ENCODE measurements around the gene STX5. TPM values are rescaled to one million over a fixed set of nuclear protein-coding genes. Genes with fewer than 3 reads are reported as not detected.

The STX5 gene
- total RNA-seq, 2 donors from 2014 or later: 20.1 to 23.6 TPM

DNA sequence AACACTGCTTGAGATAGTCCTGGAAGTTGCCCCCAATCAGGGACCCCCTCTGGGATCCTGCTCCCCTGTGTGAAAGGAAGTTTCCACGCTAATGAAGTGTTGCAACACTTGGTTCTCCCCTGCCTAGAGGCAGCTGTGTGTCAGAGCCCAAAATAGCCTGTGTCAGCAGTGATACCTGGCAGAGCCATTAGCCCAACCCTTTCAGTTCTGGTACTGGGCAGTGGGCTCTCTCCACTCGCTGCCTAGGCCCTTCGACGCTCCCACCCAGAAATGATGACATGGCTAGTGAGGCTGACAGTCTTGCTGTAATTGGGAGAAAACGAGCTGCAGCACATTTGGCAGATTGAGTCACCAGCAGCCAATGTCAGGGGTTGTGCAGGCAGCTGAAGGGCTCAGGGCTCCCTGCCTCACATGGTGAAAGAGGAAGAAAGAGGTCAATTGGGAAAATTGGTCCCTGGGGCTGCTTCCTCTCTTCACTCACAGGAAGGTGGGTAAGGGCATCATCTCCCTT, 25.2 kb downstream of the STX5 start:
- peaks cover 25% of the 10 kb centered on the region for H3K4me1 ChIP-seq
- H3K27me3 ChIP-seq: no peaks in the 10 kb centered on the region
- peak overlapping the region; percentile 53 to 92 (median 84) for H3K27ac ChIP-seq
- DNase-seq (peak in 3 of 4 donors; percentile 15 to 47 (median 27)), ATAC-seq (no peak)
- 63 to 80% methylated on average over 4 to 5 of the region's 5 CpGs for WGBS, 2 donors
- peak in 1 of 3 donors; percentile 5 for TF ChIP-seq POLR2A (IDR thresholded peaks at IDR 0.05)
- TF ChIP-seq, protein P1, sequence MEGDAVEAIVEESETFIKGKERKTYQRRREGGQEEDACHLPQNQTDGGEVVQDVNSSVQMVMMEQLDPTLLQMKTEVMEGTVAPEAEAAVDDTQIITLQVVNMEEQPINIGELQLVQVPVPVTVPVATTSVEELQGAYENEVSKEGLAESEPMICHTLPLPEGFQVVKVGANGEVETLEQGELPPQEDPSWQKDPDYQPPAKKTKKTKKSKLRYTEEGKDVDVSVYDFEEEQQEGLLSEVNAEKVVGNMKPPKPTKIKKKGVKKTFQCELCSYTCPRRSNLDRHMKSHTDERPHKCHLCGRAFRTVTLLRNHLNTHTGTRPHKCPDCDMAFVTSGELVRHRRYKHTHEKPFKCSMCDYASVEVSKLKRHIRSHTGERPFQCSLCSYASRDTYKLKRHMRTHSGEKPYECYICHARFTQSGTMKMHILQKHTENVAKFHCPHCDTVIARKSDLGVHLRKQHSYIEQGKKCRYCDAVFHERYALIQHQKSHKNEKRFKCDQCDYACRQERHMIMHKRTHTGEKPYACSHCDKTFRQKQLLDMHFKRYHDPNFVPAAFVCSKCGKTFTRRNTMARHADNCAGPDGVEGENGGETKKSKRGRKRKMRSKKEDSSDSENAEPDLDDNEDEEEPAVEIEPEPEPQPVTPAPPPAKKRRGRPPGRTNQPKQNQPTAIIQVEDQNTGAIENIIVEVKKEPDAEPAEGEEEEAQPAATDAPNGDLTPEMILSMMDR (IDR thresholded peaks at IDR 0.05): no peak
- no peak overlapping the region for H3K4me3 ChIP-seq
- no peaks in the 10 kb centered on the region for H3K9me3 ChIP-seq
- H3K36me3 ChIP-seq (replicated peaks in 1 of 2; ENCODE audit: insufficient read depth in 1 of 2, low read depth in 2 of 2): no peaks in the 10 kb centered on the region
- intact Hi-C loops (cut with DNase I): no loop called here

DNA sequence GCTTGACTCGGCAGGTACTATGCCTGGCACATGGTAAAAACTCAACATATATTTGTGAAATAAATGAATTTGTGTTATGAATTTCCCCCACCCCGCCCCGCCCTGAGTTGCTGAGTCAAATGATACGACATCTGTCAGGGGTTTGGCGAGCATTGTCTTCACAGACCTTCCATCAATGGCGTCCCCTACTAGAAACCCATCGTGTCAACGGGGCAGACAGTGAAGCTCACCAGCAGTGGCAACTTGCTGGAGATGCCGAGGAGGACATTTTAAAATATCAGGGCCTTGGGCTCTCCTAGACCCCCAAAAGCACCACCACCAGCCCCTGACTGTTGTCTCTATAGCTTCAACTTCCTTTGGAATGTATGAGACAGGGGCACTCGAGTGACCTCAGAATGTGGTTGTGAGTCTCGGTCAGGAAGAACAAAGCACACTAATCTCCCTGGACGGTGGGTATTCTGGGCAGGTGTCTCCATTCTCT, 25.9 kb downstream of the STX5 start:
- TF ChIP-seq, protein P1 (IDR thresholded peaks at IDR 0.05): no peak
- no peak for TF ChIP-seq POLR2A (IDR thresholded peaks at IDR 0.05)
- H3K36me3 ChIP-seq (replicated peaks in 1 of 2; ENCODE audit: insufficient read depth in 1 of 2, low read depth in 2 of 2): peaks cover 0 to 7% of the 10 kb centered on the region in 2 donors
- peaks cover 25% of the 10 kb centered on the region for H3K4me1 ChIP-seq
- H3K4me3 ChIP-seq: no peak overlapping the region
- ATAC-seq: no peak
- 13 to 24% methylated on average over 12 of the region's 12 CpGs for WGBS, 2 donors
- no peaks in the 10 kb centered on the region for H3K27me3 ChIP-seq
- no peak for DNase-seq
- no peaks in the 10 kb centered on the region for H3K9me3 ChIP-seq
- intact Hi-C loops (cut with DNase I): no loop called here
- H3K27ac ChIP-seq: peak overlapping the region; percentile 53 to 92 (median 84)

DNA sequence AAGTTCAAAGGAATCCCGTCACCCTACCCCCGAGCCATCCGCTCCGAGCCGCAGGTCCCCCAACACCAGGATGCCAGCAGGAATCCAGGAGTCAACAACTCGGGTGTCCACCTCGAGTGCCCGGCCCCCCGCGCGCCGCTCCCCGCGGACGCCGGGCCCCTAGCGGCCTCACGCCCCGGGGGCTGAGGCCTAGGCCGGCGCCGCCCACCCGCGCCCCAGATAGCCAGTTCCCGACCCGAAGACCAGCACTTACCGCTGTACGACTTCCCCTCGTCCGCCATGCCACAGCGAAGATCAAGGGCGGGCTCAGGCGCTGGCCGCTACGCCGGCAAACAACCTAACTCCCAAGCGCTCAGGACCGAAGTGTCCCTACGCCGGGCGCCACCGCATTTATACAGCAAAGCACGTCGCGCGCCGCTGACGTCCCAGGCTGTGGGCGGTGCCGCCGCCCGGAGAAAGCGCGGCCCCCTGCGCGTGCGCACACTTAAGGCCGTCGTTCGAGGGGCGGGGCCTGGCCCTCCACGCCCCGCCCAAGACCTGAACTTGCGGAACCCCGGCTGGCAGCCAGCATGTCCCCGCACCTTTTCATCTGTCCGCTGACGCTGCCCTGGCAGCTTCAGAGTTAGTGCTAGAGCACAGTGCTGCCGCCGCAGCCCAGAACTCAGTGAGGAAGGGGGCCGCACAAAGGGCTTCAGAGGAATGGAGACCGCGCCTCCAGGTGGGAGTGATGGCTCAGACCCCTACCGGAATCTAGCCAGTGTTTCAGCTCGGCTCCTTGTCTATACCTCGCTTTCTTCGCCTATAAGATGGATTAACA, 26.6 kb downstream of the STX5 start, which contains the start of gene NXF1:
TSS of gene NXF1 (minus strand) at position 365 of the 817 bp plus-strand sequence. CDS start at position 281, 84 bp downstream.
- intact Hi-C loops (cut with DNase I): no loop called here
- Histone ChIP-seq H3K4me3 (peak within 1 kb of the TSS; percentile 56 to 84), H3K4me1 (peaks cover 25% of the 10 kb centered on the region), H3K27ac (peak within 1 kb of the TSS; percentile 53 to 92 (median 84)), H3K9me3 (no peaks in the 10 kb centered on the region), H3K36me3 (replicated peaks in 1 of 2; ENCODE audit: insufficient read depth in 1 of 2, low read depth in 2 of 2) (peaks cover under 1 to 12% of the 10 kb centered on the region in 2 donors), H3K27me3 (no peaks in the 10 kb centered on the region)
- ATAC-seq (peak; percentile 96), DNase-seq (peak; percentile 95 to 97 (median 97))
- TF ChIP-seq POLR2A (IDR thresholded peaks at IDR 0.05): peak; percentile 100
- TF ChIP-seq, protein P1 (IDR thresholded peaks at IDR 0.05): peak in 4 of 7 experiments; percentile 12 to 32 (median 26)
- 0 to 1% methylated on average over 12 to 51 of the region's 77 CpGs for WGBS, 2 donors

DNA sequence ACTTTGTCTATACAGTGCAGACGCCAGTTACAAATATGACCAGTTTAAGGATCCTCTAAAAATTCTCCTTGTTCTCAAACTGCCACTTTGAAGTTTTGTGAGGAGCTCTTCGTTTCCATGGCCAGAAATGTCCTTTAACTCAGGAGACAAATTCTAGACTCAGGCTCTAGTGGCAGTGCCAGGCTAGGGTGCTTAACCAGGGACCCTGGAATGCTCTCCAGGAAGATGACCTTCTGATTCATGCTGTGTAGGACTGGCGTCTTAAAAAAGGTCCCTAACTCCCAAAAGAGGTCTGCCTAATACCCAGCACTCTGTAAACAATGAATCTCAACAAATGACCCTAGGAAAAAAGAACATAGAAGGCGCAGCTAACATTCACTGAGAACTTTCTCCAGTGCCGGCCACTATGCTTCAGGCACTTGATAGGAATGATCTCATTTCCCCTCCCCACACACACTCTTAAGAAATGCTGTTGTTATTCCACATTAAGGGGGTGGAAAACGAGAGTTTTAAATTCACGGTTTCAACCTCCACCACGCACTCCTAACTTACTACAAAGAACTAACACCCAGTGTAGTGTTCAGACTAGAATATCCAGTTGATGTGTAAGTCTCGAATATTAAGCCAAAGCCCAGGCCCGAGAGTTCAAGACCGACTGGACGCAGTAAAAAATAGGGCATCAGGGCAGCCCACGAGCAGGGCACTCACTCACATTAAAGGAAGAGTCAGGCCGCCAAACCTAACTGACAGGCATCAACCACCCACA, 27.4 kb downstream of the STX5 start:
- Histone ChIP-seq H3K4me1 (peaks cover 25% of the 10 kb centered on the region), H3K4me3 (peak overlapping the region; percentile 56 to 84), H3K27me3 (no peaks in the 10 kb centered on the region), H3K9me3 (no peaks in the 10 kb centered on the region), H3K36me3 (replicated peaks in 1 of 2; ENCODE audit: insufficient read depth in 1 of 2, low read depth in 2 of 2) (peaks cover 6 to 18% of the 10 kb centered on the region in 2 donors), H3K27ac (peak overlapping the region; percentile 35 to 92 (median 84))
- ATAC-seq (peak; percentile 2), DNase-seq (no peak)
- intact Hi-C loops (cut with DNase I): no loop called here
- TF ChIP-seq, protein P1 (IDR thresholded peaks at IDR 0.05): no peak
- TF ChIP-seq POLR2A (IDR thresholded peaks at IDR 0.05): no peak
- WGBS, 2 donors: 3 to 5% methylated on average over 14 of the region's 14 CpGs

All from body of pancreas (tissue), 4 donors.